Right ventricle myocardium inferior (tissue), 1 donor: ENCODE results near the gene PDE9A. TPM values are rescaled to one million over a fixed set of nuclear protein-coding genes. Genes with fewer than 3 reads are reported as not detected.
A peak's percentile ranks its signal among the peaks of the same experiment; 100 is the strongest.
"Not testable (repeated sequence)": the region's sequence is repeated elsewhere in the genome, so short reads cannot be mapped to it uniquely, and the experiment has no call there.

Experiments used
- ATAC-seq: fragments of 200-7000 bp; cut with Tn5 transposase; one replicate; pipeline ENCODE4 v1.9.1; 2020; ENCODE audit warnings: mild to moderate bottlenecking, moderate library complexity
- DNase-seq: peaks from one replicate; pipeline ENCODE4 v3.0.0; 2021; ENCODE audit errors: missing footprints
- intact Hi-C: fragments of 100-400 bp; cut with DNase I; formaldehyde crosslinking; loops from one replicate; pipeline ENCODE4 v1.11.0; 2022
- total RNA-seq: library from RNA; stranded (reverse); fragmentation: NEBNext Ultra II Directional; extraction: Animal tissue kit (Norgen Biotek cat#: 25700); gene quantifications from one replicate; pipeline ENCODE4 v1.2.1, GENCODE V29; 2021
- donor health status: DM: no; HTN: yes; CAD: no; lungs with severe emphysema.

Gene PDE9A
- total RNA-seq, 1 donor from 2014 or later = 3.4 TPM

- not testable (repeated sequence) for ATAC-seq, DNase-seq
- intact Hi-C loops = loop anchor here (5.0 kb wide), 1 partner anchor 52 kb away; no protein-coding TSS in a partner anchor
These were observed 62.0 kb downstream of the PDE9A start for GRCh38 chr21:42715427-42715826.

DNA sequence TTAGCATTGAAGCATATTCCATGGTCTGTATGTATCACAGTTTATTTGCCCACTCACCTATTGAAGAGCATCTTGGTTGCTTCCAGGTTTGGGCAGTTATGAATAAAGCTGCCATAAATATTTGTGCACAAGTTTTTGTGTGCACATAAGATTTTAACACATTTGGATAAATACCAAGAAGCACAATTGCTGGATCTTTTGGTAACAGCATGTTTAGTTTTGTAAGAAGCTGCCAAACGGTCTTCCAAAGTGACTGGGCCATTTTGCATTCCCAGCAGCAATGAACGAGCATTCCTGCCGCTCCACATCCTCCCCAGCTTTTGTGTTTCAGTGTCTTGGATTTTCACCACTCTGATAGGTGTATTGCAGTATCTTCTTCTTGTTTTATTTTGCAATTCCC, 62.7 kb downstream of the PDE9A start:
- intact Hi-C loops = loop anchor here (5.0 kb wide), 1 partner anchor 51 kb away; no protein-coding TSS in a partner anchor
- no peak for ATAC-seq

DNA sequence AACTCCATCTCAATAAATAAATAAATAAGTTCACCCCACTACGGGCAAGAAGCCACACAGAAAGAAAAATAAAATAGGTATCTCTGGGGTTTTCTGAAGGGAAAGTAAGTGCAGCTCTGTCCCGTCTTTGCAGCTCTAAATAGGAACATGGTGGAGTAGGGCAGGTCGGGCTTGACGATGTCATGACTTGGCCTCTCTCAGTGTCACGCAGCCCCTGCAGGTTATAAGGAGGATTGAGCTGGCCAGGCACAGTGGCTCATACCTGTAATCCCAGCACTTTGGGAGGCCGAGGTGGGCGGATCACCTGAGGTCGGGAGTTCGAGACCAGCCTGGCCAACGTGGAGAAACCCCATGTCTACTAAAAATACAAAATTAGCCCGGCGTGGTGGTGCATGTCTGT, 67.1 kb downstream of the PDE9A start:
- intact Hi-C loops, ATAC-seq, DNase-seq: not testable (repeated sequence)

More for the DNA sequence above, 62.7 kb downstream of the PDE9A start:
- no peak for DNase-seq

DNA sequence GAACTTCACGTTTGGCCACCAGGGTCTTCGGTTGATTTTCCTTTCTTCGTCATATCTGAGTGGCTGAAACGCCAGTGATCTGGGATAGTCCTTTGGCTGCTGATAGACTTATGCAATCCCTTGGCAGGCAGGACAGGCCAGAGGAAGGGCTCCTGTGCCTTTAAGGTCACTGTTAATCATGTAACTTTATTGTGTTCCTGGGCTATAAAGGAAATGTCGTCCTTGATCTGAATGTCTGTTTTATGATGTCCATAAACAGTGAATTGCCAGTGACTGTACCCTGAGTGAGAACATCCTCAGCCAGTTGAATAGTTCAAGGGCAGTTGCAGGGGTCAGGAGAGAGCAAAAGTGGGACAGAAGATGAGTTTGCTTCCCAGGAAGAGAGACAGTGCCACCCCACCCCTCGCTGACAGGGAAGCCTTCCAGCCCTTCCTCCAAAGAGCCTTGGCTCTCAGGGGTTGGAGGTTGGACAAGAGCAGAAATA, 68.0 kb downstream of the PDE9A start:
- intact Hi-C loops = no loop called here
- no peak for DNase-seq
- peak; percentile 78 for ATAC-seq

- no peak for ATAC-seq
- no peak for DNase-seq
- intact Hi-C loops = no loop called here
These were observed 68.7 kb downstream of the PDE9A start for GRCh38 chr21:42722153-42722552.

DNA sequence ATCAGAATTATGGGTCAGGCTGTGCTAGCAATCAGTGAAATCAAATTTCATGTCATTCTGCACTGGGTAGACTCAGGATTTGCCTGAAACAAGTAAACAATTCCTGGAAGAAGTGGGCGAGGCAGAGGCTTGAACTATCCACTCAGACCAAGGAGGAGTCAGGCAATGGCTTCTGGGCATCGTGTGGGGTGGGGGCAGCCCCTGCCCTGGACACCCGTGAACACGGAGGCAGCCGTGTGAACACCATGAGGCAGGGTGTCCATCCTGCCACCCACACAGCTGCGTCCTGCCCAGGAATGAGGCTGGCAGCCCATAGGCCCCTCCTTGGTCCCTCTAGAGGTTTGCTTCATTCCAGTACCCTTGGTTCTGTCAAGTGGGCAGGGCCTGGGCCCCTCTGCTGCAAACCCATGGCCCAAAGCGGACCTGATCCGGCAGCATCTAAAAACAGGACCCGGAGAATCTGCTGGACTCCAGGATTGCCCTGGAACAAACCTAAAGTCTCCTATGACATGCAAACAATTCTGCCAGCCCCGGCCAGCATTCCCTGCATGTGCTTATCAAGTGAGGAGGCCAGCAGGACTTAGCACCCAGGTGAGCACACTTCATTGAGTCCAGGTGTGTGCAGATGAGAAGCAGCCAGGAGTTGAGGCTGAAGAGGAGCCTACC, 69.5 kb downstream of the PDE9A start:
- intact Hi-C loops = no loop called here
- ATAC-seq = no peak
- no peak for DNase-seq

DNA sequence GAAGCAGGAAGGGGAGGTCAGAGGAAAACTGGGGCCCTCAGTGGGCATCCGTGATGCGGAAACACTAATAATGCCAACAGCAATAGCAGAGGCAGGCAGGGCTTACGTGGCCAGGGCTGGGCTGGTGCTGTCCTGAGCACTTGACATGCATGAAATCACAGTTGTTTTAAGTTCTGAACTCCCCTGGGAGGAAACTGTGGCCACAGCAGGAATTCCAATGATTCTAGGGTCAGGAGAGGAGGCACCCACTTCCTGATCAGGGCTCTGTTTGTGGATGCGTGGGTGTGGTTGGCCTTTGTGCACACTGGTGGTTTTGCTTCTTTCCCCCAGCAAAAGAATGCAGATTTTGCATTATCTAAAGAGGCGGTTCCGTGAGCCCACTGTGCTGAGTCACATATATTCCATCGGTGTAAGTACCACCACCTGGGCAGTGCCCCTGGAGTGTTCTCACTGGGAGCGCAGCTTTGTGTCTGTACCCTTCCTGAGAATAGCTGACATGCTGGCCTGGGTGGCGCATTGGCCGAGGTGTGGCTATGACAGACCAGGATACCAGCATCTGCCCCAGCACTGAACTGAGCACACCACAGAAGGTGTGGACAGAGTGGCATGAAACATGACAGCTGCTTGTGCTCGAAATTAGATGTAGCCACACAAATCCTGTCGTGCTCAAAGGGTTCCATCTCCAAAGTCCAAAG, 71.0 kb downstream of the PDE9A start:
- ATAC-seq = peak; percentile 27
- intact Hi-C loops = loop anchor here (1.0 kb wide), 1 partner anchor 59 kb away; no protein-coding TSS in a partner anchor
- no peak for DNase-seq

DNA sequence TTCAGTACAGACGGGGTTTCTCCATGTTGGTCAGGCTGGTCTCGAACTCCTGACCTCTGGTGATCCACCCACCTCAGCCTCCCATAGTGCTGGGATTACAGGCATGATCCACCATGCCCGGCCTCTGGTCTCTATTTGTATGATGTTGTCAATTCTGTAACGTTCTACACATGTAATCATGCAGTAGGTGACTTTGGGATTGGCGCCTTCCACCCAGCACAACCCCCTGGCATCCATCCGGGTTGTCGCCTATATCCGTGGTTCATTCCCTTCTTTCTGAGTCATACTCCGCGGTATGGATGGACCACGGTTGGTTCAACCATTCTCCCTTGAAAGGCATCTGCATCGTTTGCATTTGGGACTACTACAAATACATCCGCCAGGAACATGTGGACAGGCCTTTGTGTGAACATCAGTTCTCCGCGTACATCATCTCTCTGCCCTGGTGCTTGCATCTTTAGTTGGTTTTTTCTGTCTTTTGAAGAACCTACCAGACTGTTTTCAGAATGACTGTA, 72.1 kb downstream of the PDE9A start:
- no peak for DNase-seq
- no peak for ATAC-seq
- intact Hi-C loops = no loop called here

- intact Hi-C loops = no loop called here
- DNase-seq (no peak), ATAC-seq (no peak)
These were observed 78.0 kb downstream of the PDE9A start for GRCh38 chr21:42731264-42732032.

DNA sequence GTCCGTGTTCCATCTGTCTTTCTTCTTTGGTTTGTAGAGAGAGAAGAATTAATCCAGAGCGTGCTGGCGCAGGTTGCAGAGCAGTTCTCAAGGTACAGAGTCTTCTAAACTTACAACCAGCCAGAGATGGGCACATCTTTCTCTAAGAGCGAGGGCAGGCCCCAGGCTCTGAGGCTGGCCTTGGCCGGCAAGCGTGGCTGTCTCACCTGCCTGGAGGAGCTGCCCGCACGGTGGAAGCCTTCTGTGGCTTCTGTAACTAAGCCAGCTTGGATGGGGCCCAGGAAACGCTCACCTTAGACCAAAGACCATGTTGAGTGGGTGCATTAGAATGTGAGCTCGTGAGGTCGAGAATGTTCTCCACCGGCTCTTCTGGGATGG, 78.6 kb downstream of the PDE9A start:
- intact Hi-C loops = no loop called here
- ATAC-seq (no peak), DNase-seq (no peak)

DNA sequence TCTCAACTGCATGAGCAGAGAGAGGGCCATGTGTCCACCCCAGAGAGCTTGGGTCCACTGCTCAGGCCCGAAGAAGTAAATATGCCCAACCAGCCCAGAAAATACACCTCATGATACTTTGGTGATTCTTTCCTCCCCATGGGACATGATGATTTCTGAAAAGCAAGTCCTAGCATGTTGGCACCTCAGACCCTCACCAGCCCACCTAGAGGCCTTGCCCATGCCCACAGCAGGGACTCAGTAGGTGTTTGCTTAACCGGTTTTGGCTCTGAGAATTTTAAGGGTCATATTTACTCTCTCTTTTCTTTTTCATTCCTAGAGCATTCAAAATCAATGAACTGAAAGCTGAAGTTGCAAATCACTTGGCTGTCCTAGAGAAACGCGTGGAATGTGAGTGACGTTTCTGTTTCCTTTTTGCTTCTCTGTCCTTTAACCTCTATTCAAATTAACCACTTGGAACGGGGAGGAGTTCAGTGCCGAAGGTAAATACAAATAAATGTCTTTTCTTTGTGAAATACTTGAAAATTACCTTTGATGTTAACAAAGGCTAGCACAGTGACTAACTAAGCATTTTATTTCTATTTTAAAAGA, 79.7 kb downstream of the PDE9A start:
- no peak for DNase-seq
- intact Hi-C loops = no loop called here
- ATAC-seq = no peak

DNA sequence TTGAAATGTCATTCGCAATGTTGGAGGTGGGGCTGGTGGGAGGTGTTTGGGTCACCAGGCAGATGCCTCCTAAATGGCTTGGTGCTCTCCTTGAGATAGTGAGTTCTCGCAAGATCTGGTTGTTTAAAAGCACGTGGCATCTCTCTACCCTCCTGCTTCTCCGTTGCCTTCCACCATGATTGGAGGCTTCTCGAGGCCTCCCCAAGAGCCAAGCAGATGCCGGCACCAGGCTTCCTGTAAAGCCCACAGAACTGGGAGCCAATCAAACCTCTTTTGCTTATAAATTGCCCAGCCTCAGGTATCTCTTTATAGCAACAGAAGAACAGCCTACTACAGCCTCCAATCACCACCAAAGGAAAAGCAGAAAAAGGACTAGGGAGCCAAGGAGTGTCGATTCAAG, 80.5 kb downstream of the PDE9A start:
- DNase-seq = no peak

GRCh38 chr21:42734323-42734971, 81.0 kb downstream of the PDE9A start:
- intact Hi-C loops = no loop called here
- ATAC-seq = no peak
- DNase-seq = no peak

More for the DNA sequence above, 80.5 kb downstream of the PDE9A start:
- intact Hi-C loops = no loop called here
- no peak for ATAC-seq

DNA sequence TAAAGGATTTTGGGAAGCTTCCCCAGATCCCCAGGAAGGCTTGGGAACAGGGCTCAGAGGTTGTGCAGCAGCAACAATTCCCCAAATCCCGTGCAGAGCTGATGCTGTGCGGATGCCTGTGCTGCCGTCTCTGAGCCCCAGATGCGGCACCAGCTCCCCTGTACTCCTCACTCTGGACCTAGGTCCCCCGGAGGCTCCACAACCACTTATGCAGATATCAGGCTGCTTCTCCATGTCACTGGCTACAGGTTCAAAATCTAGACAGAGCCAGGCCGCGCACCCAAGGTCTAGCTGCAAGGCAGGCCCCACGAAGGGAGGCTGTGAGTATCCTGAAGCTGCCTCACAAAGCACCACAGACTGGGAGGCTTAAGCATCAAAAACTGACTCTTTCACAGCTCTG, 81.6 kb downstream of the PDE9A start:
- no peak for DNase-seq
- no peak for ATAC-seq
- intact Hi-C loops = no loop called here

- no peak for ATAC-seq
- intact Hi-C loops = no loop called here
- DNase-seq = no peak
These were observed 82.5 kb downstream of the PDE9A start for GRCh38 chr21:42735944-42736343.

DNA sequence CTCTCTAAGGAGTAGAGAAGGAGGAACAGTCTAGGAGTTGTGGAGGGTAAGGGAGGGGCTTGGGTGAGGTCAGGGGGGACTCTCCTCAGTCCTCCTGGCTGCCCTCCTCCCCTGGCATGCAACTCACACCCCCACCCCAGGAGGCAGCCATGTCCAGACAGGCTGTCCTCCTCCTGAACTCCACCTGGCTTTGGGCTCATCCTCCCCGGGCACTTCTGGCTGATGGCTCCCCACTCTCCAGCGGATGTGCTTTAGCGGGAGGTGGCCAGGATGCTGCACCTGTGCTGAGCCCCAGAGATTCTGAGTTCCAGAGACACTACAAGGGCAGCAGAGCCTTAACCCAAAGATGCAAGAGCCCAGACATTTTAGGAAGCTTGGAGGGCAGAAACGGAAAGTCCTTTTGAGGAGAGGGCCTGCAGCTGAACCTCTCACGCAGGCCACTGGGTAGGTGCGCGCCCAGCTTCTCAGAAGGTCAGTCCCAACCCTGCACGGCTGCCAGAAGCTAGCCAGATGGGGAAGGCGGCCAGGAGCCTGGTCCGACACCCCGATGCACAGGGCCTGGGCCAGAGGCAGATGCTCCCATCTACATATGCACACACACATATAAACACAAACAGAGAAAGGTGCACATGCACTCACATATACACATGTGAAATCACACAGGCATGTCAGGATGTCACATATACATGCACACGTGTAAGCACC, 83.4 kb downstream of the PDE9A start:
- intact Hi-C loops = no loop called here
- ATAC-seq (no peak), DNase-seq (no peak)

DNA sequence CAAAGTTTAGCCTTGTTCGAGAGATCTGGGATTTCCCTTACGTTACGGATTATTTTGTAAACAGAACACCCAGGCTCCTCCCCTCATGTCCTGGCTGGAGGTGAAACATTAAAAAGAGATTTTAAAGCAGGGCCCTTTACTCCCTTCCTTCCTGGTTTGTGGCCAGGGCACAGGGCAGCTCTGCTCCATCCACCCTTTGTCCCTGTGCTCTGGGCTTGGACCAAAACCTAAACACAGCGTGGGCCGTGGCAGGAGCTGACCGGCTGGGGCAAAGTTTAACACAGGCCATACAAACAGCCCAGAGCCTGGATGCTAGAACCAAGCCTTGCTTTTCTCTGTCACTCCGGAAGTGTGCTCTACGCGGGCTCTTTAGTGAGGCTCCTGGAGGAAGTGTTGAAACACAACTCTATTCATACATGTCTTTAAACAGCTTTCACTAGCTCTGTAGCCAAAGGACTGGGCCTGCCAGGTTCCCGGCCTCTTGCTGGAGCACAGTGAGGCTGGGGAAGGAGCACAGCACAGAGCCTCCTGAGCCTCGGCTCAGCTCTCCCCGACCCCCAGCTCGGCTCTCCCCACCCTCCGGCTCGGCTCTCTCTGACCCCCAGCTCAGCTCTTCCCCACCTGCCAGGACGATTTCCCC, 84.7 kb downstream of the PDE9A start:
- intact Hi-C loops = no loop called here
- ATAC-seq (peak; percentile 49), DNase-seq (peak; percentile 66)
